HG03103 (cell line): ENCODE measurements around the gene RMND1.
A peak's percentile ranks its signal among the peaks of the same experiment; 100 is the strongest.
"Not testable (repeated sequence)": the region's sequence is repeated elsewhere in the genome, so short reads cannot be mapped to it uniquely, and the experiment has no call there.

Source experiments
- ATAC-seq: cut with Tn5 transposase; IDR thresholded peaks from one replicate; pipeline ENCODE4 v1.9.1; 2021; ENCODE audit warnings: low read depth; ENCODE audit not compliant: unreplicated experiment

Gene RMND1

DNA sequence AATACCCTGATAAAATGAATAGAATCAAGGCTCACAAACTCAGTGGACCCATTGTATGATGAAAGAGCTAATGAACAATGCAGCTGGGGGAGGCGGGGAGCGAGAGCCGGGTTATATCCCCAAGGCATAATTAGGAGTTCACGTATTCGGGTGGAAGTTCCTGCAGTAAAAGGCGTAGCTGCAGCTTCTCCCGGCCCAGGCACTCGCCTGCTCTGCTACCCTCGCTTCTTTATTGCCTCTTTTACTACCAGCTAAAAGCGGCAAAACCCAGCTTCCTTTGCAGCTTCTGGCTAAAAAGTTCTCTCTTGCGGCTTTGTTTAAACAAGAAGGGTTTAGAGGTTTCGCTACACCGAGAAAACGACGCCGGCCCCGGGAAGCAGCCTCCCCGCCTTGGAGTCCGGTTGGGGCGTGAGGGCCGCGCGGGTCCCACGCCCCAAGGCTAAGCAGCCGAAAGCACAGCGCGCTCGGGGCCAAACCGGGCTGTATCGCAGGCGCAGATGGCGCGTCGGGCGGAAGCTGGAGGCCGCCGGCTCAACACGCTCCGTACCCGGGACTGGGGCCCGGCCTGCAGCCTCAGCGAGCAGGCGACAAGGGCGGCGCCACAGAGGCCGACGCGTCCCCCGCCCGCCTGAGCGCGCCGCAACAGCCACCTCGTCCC lies 62.2 kb downstream of the RMND1 start:
- ATAC-seq = peak; percentile 52

DNA sequence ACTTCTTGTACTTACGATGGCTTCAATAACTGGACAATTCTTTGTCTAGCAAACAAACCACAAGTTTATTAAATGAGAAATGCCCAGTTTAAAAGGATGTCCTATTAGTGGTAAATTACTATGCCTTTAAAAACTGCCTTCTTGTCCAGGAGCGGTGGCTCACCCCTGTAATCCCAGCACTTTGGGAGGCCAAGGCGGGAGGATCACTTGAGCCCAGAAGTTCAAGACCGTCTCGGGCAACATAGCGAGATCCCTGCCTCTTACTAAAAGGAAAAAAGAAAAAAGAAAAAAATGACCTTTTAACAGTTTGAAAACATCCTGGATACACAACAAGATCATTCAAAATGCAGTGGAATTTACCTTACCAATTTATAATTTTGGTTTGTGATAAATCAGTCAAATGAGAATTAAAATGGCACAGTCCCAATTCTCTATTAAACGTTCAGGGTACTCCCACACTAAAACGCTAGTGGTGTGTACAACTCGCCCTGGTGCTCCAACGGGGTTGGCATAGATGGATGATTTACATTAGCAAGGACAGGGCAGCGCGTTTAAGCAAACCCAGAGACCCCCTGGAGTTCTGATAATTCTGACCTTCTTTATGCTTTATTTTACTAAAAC lies 62.8 kb downstream of the RMND1 start:
- no peak for ATAC-seq

DNA sequence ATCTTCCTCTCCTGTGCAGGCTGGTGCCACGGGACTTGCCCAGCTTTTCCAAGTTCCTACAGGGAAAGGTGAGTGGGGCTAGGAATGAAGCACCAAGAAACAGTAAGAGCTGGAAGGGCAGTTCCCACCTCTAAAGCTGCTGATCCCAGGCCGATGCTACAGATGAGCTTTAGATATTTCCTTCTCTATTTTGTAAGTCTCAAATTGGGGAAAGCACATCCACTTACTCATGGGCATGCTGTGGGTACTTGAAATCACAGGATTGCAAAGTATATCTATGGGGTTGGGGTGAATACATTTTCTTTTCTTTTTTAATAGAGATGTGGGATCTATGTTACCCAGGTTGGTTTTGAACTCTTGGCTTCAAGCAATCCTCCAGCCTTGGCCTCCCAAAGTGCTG lies 63.7 kb downstream of the RMND1 start:
- no peak for ATAC-seq

DNA sequence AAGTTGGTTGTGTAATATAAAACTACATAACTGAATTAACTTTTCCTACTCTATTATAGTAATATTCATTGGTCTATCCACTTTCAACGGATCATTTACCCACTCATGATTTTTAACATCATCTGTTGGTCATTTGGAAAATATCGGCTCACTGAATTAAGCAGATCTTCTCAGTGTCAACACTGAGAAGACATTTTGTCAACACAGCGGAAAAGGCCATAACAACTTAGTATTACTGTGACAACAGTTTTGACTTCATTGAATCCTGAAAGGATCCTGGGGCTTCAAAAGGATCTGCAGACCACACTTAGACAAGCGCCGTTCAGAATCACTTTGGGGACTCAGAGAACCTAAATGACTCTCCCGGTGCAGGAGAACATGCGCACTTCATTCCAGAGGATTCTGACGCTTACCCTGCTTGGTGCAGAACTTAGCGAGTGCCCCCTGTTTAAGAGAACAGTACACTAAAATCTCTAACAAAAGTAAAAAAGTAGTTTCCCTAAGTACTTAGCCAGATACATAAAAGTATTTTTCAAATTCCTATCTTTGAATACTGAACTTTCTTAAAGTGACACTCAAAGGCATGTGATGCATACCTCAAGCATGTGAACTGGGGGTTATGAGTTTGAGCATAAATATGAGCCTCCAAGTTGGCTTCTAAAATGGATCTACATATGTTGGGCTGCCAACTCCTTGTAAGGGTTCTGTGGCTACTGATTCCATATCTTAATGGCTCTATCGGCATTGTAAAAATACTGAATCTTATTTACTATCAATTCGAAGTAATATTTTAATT lies 64.6 kb downstream of the RMND1 start:
- no peak for ATAC-seq

DNA sequence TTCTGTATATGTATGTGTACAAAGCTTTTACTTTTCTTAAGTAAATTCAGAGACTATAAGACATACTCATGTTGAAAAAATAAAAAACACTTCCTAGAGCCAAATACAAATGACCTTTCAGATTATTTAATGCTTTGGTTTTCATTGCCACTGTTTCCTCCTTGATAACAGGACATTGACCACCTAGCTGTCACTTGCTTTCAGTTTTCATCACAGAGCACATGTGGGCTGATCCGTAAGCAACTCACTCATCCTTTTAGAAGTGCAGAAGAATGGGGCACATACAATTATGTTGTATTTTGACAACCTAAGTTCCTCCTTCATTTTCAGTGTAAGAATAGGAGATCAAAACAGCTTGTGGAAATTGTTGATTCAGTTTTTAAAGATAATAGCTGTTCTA lies 66.7 kb downstream of the RMND1 start:
- ATAC-seq = no peak

DNA sequence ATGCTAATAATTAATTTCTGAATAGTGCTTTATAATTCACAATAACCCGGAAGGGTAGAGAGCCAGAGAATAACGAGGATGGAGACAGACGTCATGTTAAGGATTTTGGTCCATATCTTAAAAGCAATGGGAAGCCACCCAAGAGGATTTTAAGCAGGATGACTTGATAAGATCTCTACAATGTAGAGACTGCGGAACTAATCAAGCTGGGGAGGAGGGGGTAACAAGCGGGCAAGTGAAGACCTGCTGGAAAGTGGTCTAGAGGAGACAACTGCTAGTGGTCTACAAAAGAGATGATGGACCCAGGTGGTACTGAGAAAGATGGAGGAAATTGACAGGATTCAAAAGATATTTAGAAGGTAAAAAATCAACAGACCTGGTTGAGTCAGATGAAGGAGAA lies 67.8 kb downstream of the RMND1 start:
- ATAC-seq = no peak

DNA sequence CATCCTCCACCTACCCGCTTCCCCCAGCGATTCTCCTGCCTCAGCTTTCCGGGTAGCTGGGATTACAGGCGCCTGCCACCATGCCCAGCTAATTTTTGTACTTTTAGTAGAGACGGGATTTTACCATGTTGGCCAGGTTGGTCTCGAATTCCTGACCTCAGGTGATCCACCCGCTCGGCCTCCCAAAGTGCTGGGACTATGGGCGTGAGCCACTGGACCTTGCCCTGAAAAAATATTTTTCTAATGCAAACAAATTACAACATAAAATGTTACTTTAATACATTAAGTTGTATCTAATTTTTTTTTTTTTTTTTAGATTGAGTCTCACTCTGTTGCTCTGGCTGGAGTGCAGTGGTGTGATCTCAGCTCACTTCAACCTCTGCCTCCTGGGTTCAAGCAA lies 69.3 kb downstream of the RMND1 start:
- ATAC-seq = not testable (repeated sequence)

DNA sequence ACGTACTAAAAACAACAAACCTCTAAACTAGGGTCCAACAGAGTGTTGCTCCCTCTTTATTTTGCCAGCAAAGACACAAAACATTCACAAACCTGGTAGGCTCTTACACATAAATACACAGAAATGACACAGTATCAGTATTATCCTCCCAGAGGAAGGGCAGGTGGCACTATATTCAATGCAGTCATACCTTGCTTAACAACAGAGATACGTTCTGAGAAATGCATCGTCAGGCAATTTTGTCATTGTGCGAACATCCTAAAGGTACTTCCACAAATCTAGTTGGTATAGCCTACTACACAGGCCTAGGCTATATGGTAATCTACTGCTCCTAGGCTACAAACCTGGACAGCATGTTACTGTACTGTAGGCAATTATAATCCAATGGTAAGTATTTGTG lies 70.2 kb downstream of the RMND1 start:
- ATAC-seq = no peak

DNA sequence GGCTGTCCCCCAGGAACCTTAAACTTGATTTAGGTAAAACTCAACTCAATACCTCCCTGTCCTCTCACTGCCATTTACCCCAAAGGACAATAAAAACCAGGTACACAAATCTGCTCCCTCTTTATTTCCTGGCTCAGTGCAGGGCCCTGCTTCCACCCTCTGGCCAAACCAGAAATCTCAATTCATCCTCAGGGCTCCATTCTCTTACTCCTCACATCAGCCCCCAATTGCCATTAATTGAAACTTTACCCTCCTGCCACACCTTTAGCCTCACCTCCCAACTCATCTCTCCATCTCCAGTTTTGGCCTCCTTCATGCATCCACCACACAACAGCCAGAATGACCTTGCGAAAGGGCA lies 71.1 kb downstream of the RMND1 start:
- ATAC-seq = peak; percentile 2

DNA sequence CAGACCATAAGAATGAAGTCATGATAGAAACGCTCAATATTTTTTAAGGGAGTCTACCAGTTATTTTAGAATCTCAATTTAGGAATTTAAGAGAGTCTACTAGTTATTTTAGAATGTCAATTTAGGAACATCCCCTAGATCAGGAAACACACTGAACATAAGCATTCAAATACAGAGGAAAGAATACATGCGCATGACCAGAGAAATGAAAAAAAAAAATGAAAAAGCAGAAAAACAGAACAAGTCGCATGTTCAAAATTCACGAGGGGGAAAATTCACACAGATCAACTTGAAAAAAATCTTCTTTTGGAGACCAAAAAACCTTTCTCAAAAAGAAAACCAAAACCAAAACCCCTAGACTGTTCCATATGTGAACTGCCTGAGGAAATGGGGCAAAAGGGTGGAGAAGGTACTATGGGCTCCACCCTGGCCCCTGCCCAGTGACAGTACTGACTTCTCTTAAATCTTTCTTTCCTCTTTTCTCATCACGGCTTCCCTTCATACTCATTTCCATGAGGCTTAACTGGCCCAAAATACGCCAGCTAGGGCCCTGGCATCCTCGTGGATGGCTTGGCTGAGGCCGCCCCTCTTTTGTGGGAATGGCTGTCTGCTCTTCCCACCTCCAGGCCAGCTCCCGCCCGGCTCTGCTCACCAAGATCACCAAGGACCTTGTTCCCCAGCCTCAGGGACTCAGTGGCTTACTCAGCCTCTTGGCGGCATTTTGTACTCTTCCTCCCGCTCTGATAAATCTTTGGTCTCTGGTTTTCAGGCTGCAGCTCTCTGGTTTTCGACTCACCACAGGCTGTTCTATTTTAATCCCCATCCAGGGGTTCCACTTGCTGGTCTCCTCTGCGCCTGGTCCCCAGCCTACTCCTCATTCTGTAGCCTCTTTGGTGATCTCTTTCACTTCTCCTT lies 71.7 kb downstream of the RMND1 start:
- peak; percentile 44 for ATAC-seq

DNA sequence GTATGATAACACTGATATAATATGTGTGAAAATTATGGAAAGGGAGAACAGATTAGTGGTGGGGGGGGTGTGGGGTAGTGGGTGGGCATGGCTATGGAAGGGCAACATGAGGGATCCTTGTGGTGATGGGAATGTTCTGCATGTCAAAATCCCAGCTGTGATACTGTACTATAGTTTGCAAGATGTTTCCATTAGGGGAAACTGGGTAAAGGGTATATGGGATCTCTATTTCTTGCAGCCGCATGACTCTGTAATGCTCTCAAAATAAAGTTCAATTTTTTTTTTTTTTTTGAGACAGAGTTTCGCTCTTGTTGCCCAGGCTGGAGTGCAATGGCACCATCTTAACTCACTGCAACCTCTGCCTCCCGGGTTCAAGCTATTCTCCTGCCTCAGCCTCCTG lies 74.8 kb downstream of the RMND1 start:
- ATAC-seq = no peak

DNA sequence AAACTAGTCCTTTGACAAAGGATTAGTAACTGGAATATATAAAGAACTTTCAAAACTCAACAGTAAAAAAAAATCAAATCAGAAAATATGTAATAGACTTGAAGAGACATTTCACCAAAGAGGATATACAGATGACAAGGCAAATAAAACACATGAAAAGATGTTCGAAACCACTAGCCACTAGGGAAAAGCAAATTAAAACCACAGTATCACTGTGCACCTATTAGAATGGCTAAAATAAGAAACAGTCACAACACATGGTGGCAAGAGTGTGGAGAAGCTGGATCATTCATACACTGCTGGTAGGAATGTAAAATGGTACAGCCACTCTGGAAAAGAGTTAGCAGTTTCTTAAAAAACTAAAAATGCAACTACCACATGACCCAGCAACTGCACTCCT lies 75.5 kb downstream of the RMND1 start:
- ATAC-seq = no peak

DNA sequence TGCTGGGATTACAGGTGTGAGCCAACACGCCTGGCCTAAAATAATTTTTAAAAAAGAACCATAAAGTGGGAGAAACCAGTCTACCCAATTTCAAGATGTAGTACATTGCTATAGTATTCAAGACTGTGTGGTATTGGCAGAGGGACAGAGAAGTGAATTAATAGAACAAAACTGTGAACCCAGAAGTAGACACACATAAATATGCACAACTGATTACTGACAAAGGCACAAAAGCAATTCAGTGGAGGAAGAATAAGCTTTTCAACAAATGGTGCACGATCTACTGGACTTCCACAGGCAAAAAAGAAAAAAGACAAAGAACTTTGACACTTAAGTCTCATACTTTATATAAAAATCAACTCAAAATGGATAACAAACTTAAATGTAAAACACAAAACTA lies 76.1 kb downstream of the RMND1 start:
- no peak for ATAC-seq

DNA sequence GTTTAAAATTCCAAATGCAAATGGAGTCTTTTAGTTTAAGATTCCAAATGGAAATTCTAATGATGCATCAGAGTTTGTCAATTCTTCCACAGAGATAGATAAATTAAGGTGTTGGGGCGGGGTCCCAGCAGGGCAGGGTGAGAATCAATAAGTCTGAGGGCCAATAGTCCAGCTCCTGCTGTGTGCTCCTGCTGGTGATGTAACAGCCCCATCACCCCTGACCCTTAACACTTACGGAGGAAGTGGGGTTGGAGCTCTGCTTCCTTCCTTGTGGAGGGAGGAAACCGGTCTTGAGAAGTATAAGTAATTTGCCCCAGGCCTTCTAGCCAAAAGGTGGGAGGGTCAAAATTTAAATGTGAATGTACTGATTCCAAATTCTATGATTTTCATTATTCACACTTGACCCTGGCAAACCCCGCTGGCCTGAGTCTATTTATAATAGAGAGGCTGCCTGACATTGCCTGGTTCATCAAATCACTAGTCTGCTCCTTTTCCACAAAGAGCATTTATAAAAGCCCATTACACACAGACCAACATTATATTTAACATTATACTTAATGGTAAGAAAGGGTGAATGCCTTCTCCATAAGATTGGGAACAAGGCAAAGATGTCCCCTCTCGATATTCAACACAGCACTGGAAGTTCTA lies 77.8 kb downstream of the RMND1 start:
- ATAC-seq = no peak

DNA sequence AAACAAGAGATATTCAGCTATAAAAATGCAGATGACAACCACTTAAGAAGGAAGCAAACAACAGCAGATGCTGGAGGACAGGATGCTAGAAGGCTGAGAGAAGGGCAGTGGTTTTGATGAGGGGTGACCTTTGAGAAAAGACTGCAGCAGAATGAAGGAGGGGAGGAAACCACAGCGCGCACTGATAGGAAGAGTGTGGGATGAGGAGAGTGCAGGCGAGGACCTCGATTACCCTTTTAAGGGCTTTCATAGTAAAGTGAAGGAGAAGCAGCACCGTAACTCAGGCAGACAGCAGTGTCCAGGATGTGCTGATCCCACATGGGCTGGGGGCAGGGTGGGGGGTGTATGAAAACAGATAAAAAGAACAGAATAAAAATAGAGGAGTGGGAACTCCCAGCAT lies 79.8 kb downstream of the RMND1 start:
- ATAC-seq = no peak

DNA sequence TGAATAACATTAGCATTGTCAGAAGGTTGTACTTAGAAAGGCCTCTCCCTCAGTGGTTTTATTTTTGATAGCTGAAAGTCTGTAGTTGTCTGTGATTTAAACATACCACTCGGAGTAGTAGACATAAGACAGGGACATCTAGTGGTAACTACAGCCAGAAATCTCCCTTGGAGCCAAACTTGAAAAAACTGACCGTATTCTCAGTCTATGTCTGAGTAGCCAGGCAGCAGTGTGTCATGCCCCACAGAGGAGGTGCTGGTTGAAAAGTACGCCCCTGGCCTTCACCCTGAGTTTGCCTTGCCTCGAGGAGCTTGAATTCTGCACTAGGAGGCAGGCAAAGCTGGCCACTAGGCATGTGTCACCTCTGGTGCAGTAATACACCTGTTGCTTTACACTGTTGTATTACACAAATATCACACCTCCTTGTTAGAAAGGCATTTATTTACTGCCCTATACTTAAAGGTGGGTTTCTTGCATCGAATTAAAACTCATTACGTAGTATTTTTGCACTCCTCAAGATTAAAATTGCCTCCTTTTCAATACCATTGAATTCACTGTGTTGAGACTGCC lies 81.3 kb downstream of the RMND1 start:
- ATAC-seq = no peak

DNA sequence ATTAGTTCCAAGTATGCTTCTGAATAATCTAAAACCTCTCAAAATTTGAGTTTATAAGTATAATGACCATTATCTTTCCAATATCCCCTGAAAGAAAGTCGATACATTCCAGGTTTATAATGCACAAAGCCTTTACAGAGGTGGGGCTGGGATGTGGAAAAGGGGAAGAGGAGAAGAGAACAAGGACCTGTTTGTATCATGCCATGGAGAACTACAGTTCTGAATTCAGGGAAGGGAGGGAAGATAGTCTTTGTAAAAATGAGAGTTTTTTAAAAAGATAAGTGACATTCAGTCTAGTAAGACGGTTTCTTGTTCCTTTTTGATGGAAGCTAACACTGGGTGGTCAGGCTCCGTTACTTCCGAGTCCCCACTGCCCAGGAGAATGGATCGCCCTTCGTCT lies 86.7 kb downstream of the RMND1 start:
- no peak for ATAC-seq

DNA sequence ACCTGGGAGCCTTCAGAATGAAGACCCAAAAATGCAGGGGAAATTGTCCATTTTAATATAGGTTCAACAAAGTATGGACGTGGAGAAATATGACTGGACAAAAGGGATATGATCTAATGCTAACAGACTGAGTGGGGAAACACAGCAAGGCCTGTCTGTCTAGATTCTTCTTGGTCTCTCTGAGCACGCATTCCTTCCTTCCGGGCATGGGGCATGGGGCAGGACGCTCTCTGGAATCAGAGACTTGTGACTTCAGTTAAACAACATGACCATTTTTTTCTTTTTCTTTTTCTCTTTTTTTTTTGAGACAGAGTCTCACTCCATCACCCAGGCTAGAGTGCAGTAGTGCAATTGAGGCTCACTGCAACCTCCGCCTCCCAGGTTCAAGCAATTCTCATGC lies 92.4 kb downstream of the RMND1 start:
- ATAC-seq = no peak

DNA sequence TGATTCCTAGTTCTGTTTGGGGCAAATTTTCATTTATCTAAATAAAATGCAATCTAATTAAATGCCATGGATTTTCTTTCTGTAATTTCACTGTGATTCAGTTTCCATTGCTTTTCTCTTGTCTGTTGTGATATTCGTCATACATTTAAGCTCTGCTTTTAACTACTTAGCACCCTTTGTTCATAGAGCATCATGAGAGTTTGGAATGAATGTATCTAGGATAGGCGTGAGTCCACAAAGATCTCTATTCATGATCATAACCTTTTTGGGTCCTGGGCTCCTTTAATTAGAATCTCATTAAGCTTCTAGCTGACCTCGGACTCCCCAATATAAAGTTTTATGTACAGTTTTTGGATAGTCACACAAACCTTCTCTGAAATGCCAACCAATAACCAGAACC lies 93.5 kb downstream of the RMND1 start:
- ATAC-seq = no peak

DNA sequence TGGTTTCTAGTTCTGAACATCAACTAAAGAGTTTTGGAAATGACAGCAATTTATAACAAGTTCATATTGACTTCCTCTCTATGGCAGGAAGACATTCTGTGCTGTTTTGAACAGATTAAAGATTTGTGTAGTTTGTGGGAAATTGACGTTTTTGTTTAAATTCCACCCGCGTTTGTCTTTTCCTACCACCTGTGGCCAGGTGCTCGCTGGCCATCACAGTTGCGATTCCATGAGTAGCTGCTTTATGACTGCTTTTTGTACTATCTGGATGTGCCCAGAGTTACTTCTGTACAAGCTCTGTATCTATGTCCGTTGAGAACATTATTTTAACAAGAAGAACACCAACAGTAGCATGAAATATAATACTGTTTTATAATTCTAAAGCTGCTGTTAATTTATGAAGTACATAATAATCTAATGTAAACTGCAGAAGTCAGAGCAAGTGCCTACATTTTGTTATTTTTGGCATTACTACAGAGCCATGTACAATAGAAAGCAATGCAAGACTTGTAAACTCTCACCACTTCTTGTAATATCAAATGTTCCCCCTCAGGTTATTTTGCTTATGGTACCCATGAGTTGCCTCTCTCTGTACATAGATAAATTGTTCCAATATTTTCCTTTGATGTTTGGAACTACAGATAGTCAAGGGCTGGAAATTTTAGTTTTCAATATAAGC lies 94.0 kb downstream of the RMND1 start:
- ATAC-seq = no peak
